GM18511 (cell line): ENCODE results near the gene CAMKK2.
"Not testable (repeated sequence)": the region's sequence is repeated elsewhere in the genome, so short reads cannot be mapped to it uniquely, and the experiment has no call there.

Experiments
- ATAC-seq: cut with Tn5 transposase; IDR thresholded peaks from one replicate; pipeline ENCODE4 v1.9.1; 2021; ENCODE audit warnings: mild to moderate bottlenecking, moderate library complexity; ENCODE audit not compliant: unreplicated experiment

CAMKK2 gene

DNA sequence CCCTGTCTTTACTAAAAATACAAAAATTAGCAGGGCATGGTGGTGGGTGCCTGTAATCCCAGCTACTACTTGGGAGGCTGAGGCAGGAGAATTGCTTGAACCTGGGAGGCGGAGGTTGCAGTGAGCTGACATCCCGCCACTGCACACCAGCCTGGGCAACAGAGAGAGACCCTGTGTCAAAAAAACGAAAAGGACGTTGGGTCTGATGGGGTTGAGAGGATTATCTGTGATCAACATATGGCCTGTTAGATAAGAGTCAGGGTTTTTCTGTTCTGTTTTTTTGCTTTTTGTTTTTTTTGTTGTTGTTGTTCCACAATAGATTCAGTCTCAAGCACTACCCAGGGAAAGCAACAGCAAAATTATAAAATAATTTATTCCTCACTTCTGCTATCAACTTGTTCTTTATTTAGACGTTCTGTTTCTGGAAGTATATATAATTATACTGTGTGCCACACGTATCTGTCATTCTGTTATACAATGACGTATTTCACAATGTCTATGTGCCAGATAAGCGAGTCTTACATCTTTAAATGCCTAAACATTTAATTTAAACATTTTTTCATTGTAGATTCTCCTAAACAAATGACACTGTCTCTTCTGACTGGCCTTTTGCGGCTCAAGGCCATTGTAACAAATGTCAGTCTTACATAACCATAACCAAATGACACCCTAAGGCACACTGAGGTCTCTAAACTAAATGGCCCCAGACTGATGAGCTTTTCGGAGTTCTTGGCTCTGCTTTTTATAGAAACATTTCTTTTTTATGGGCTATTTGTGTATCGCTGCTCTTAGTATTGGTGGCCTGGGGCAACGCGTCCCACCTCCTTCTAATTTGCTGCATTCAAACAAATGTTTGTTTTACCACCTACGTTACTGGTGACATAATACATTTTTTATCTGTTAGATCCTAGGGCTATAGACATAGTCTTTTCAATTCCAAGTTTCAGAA lies 93.8 kb downstream of the CAMKK2 start:
- no peak for ATAC-seq

GRCh38 chr12:121201140-121201539 lies 95.4 kb downstream of the CAMKK2 start:
- not testable (repeated sequence) for ATAC-seq

DNA sequence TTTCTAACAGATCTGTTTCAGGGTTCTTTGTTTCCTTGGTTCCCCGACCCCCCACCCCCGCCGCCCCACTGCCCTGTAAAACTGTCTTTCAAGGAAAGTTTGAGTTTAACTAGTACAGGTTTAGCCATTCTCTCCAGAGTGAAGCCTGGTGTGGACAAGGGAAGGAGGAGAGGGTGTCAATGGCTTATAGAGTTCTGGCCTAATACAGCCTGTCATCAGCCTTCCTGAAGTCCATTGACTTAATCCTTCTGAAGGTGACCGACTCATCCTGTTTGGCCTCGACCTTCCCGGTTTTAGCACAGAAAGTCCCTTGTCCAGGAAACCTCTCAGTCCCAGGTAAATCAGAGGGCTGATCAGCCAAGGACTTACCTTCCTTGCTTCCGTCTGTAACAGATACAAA lies 97.6 kb downstream of the CAMKK2 start:
- no peak for ATAC-seq

DNA sequence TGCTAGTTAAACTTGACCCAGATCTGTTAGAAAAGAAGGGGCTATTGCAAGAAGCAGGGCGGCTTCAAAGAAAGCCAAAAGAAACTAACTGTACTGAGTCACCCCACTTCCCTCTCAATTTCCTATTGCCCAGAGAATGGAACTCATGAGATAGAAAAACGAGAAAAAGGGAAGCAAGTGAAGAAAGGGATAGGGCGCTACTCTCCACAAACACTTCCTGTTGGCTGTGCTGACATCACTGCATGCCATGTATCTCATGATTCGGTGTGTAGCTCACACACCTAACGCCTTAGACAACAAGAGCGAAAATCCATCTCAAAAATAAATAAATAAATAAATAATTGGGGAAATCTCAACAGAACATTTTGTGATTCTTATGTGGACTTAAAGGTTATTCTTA lies 99.6 kb downstream of the CAMKK2 start:
- no peak for ATAC-seq

DNA sequence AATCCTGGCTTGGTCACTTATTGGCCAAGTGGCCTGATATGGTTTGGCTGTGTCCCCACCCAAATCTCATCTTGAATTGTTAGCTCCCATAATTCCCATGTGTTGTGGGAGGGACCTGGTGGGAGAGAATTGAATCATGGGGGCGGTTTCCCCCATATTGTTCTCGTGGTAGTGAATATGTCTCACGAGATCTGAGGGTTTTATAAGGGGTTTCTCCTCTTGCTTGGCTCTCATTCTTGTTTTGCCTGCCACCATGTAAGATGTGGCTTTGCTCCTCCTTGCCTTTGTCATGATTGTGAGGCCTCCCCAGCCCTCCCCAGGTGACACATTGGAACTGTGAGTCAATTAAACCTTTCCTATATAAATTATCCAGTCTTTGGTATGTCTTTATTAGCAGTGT lies 105.4 kb downstream of the CAMKK2 start:
- ATAC-seq = no peak

GRCh38 chr12:121190523-121191031 lies 105.9 kb downstream of the CAMKK2 start:
- ATAC-seq = no peak

- no peak for ATAC-seq
These were observed 106.8 kb downstream of the CAMKK2 start for GRCh38 chr12:121189619-121190155.

DNA sequence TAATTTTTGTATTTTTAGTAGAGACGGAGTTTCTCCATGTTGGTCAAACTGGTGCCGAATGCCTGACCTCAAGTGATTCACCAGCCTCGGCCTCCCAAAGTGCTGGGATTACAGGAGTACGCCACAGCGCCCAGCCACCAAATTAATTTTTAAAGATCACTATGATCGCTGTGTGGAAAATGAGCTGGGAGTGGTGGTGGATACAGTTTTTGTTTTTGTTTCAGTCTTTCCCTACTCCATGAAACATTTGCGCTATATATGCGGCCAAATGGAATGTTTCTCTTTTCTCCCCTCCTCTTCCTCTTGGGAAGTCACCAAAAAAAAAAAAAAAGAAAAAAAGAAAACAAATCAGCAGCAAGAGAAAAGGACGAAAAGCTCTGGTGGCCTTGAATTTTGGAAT lies 107.4 kb downstream of the CAMKK2 start:
- ATAC-seq = no peak

- ATAC-seq = no peak
These were observed 108.3 kb downstream of the CAMKK2 start for GRCh38 chr12:121188227-121188626.
